Measurements from ENCODE around the gene CADPS2.

GRCh38 chr7:122643250-122643649, 243.0 kb downstream of the CADPS2 start:
- no peak for TF ChIP-seq POLR2A (IDR thresholded peaks at IDR 0.05; ENCODE audit: low read depth, low read length)
- no peak for TF ChIP-seq CTCF (conservative IDR thresholded peaks at IDR 0.05; ENCODE audit: low read depth, low read length)
- TF ChIP-seq MXI1 (IDR thresholded peaks at IDR 0.05; ENCODE audit: borderline replicate concordance, low read depth, low read length), result no peak
- no peak for TF ChIP-seq NFE2L2 (IDR thresholded peaks at IDR 0.05; ENCODE audit: low read depth, low read length)
- no peak for TF ChIP-seq MAFK (IDR thresholded peaks at IDR 0.05; ENCODE audit: low read depth, low read length)
- no peak for TF ChIP-seq MAZ (IDR thresholded peaks at IDR 0.05; ENCODE audit: borderline replicate concordance, low read depth, low read length)
- no peak for TF ChIP-seq RCOR1 (IDR thresholded peaks at IDR 0.05; ENCODE audit: insufficient replicate concordance, low read length)
- no peak for TF ChIP-seq USF2 (IDR thresholded peaks at IDR 0.05; ENCODE audit: low read depth, low read length)
- TF ChIP-seq BHLHE40 (IDR thresholded peaks at IDR 0.05; ENCODE audit: low read depth, low read length), result no peak
